Measurements from ENCODE around the gene CRADD. TPM values are rescaled to one million over a fixed set of nuclear protein-coding genes. Genes with fewer than 3 reads are reported as not detected.
"Not testable (repeated sequence)": the region's sequence is repeated elsewhere in the genome, so short reads cannot be mapped to it uniquely, and the experiment has no call there.

The CRADD gene
- total RNA-seq, 5 donors from 2014 or later (not counting 1 experiment from before 2014, with no cell fraction given), result 11.2 to 19.3 (median 12.3) TPM

- Mint-ChIP-seq H3K9me3 (no peaks in the 10 kb centered on the region), H3K4me3 (no peak overlapping the region), H3K27me3 (no peaks in the 10 kb centered on the region), H3K4me1 (peaks cover 14 to 21% (median 18%) of the 10 kb centered on the region in 3 donors), H3K36me3 (peaks cover 3% of the 10 kb centered on the region), H3K27ac (no peak overlapping the region)
- ChIA-PET CTCF (no interaction called here), POLR2A (no interaction called here)
- Histone ChIP-seq H3K4me3 (ENCODE audit: control insufficient read depth in 1 of 2, extremely low read depth in 1 of 2, low read length in 1 of 2) (no peak overlapping the region), H3K27me3 (replicated peaks in 1 of 2; ENCODE audit: control insufficient read depth in 2 of 2, extremely low read depth in 1 of 2, insufficient read depth in 2 of 2, low read length in 1 of 2) (no peaks in the 10 kb centered on the region), H3K4me1 (ENCODE audit: control insufficient read depth in 1 of 2, extremely low read depth in 1 of 2, insufficient read depth in 2 of 2, low read length in 2 of 2) (peaks cover 0 to 14% of the 10 kb centered on the region in 2 experiments), H3K9me3 (no peaks in the 10 kb centered on the region), H3K36me3 (ENCODE audit: control insufficient read depth in 2 of 2, extremely low read depth in 1 of 2, insufficient read depth in 1 of 2, low read length in 1 of 2) (no peaks in the 10 kb centered on the region), H3K27ac (ENCODE audit: low read length) (no peak overlapping the region)
- DNase-seq, result no peak
- ATAC-seq (replicated peaks in 1 of 4), result no peak
Measured at GRCh38 chr12:93793983-93794382, 116.8 kb downstream of the CRADD start.

- H3K4me3 ChIP-seq (ENCODE audit: control insufficient read depth in 1 of 2, extremely low read depth in 1 of 2, low read length in 1 of 2), result no peak overlapping the region
- Mint-ChIP-seq H3K9me3 (no peaks in the 10 kb centered on the region), H3K4me1 (peaks cover 7 to 13% (median 11%) of the 10 kb centered on the region in 3 donors), H3K36me3 (peaks cover 4% of the 10 kb centered on the region), H3K4me3 (no peak overlapping the region), H3K27ac (no peak overlapping the region), H3K27me3 (no peaks in the 10 kb centered on the region)
- H3K4me1 ChIP-seq (ENCODE audit: control insufficient read depth in 1 of 2, extremely low read depth in 1 of 2, insufficient read depth in 2 of 2, low read length in 2 of 2), result peaks cover 0 to 7% of the 10 kb centered on the region in 2 experiments
- no peaks in the 10 kb centered on the region for H3K9me3 ChIP-seq
- H3K27me3 ChIP-seq (replicated peaks in 1 of 2; ENCODE audit: control insufficient read depth in 2 of 2, extremely low read depth in 1 of 2, insufficient read depth in 2 of 2, low read length in 1 of 2), result no peaks in the 10 kb centered on the region
- POLR2A ChIA-PET, result no interaction called here
- ATAC-seq (replicated peaks in 1 of 4) (no peak), DNase-seq (no peak)
- no peaks in the 10 kb centered on the region for H3K36me3 ChIP-seq (ENCODE audit: control insufficient read depth in 2 of 2, extremely low read depth in 1 of 2, insufficient read depth in 1 of 2, low read length in 1 of 2)
- H3K27ac ChIP-seq (ENCODE audit: low read length), result no peak overlapping the region
- CTCF ChIA-PET, result no interaction called here
- 100% methylated on average over 1 of the region's 2 CpGs for WGBS (ENCODE audit: insufficient coverage)
Measured at GRCh38 chr12:93794738-93795137, 117.6 kb downstream of the CRADD start.

- 100% methylated on average over 2 of the region's 3 CpGs for WGBS (ENCODE audit: insufficient coverage)
- no peak overlapping the region for H3K27ac Mint-ChIP-seq
- no peak for ATAC-seq (replicated peaks in 1 of 4)
- no peaks in the 10 kb centered on the region for H3K27me3 Mint-ChIP-seq
- DNase-seq, result no peak
- ChIA-PET POLR2A (interaction anchor here in 1 of 2 donors (0.6 to 0.7 kb wide), 2 partner anchors 58 to 279 kb away, joined by 4 read pairs; no protein-coding TSS in a partner anchor), CTCF (interaction anchor here (0.6 to 1.6 kb wide), 3 partner anchors 306 to 414 kb away, joined by 3 to 5 read pairs (median 5); no protein-coding TSS in a partner anchor)
- no peak overlapping the region for H3K4me3 ChIP-seq (ENCODE audit: control insufficient read depth in 1 of 2, extremely low read depth in 1 of 2, low read length in 1 of 2)
- H3K4me1 Mint-ChIP-seq, result peaks cover 3 to 9% (median 8%) of the 10 kb centered on the region in 3 donors
- H3K36me3 Mint-ChIP-seq, result peaks cover 8% of the 10 kb centered on the region
- H3K27me3 ChIP-seq (replicated peaks in 1 of 2; ENCODE audit: control insufficient read depth in 2 of 2, extremely low read depth in 1 of 2, insufficient read depth in 2 of 2, low read length in 1 of 2), result no peaks in the 10 kb centered on the region
- no peaks in the 10 kb centered on the region for H3K36me3 ChIP-seq (ENCODE audit: control insufficient read depth in 2 of 2, extremely low read depth in 1 of 2, insufficient read depth in 1 of 2, low read length in 1 of 2)
- H3K9me3 Mint-ChIP-seq, result no peaks in the 10 kb centered on the region
- H3K4me1 ChIP-seq (ENCODE audit: control insufficient read depth in 1 of 2, extremely low read depth in 1 of 2, insufficient read depth in 2 of 2, low read length in 2 of 2), result peaks cover 0 to 4% of the 10 kb centered on the region in 2 experiments
- H3K27ac ChIP-seq (ENCODE audit: low read length), result no peak overlapping the region
- no peaks in the 10 kb centered on the region for H3K9me3 ChIP-seq
- no peak overlapping the region for H3K4me3 Mint-ChIP-seq
Measured at GRCh38 chr12:93795352-93795751, 118.2 kb downstream of the CRADD start.

- DNase-seq, result no peak
- H3K27me3 ChIP-seq (replicated peaks in 1 of 2; ENCODE audit: control insufficient read depth in 2 of 2, extremely low read depth in 1 of 2, insufficient read depth in 2 of 2, low read length in 1 of 2), result no peaks in the 10 kb centered on the region
- no peaks in the 10 kb centered on the region for H3K9me3 Mint-ChIP-seq
- WGBS (ENCODE audit: insufficient coverage), result 82% methylated on average over 4 of the region's 5 CpGs
- no peaks in the 10 kb centered on the region for H3K36me3 ChIP-seq (ENCODE audit: control insufficient read depth in 2 of 2, extremely low read depth in 1 of 2, insufficient read depth in 1 of 2, low read length in 1 of 2)
- ChIA-PET CTCF (interaction anchor here in 1 of 2 donors (1.6 kb wide), 1 partner anchor 305 kb away, joined by 5 read pairs; no protein-coding TSS in a partner anchor), POLR2A (interaction anchor here in 1 of 2 donors (0.6 kb wide), 1 partner anchor 101 kb away, joined by 3 read pairs; no protein-coding TSS in a partner anchor)
- no peaks in the 10 kb centered on the region for H3K27me3 Mint-ChIP-seq
- peaks cover 9% of the 10 kb centered on the region for H3K36me3 Mint-ChIP-seq
- no peak overlapping the region for H3K4me3 ChIP-seq (ENCODE audit: control insufficient read depth in 1 of 2, extremely low read depth in 1 of 2, low read length in 1 of 2)
- H3K27ac ChIP-seq (ENCODE audit: low read length), result no peak overlapping the region
- no peak for ATAC-seq (replicated peaks in 1 of 4)
- H3K4me1 Mint-ChIP-seq, result peaks cover 0 to 1% (median 0%) of the 10 kb centered on the region in 3 donors
- no peak overlapping the region for H3K27ac Mint-ChIP-seq
- H3K4me3 Mint-ChIP-seq, result no peak overlapping the region
- no peaks in the 10 kb centered on the region for H3K4me1 ChIP-seq (ENCODE audit: control insufficient read depth in 1 of 2, extremely low read depth in 1 of 2, insufficient read depth in 2 of 2, low read length in 2 of 2)
- no peaks in the 10 kb centered on the region for H3K9me3 ChIP-seq
Measured at GRCh38 chr12:93796729-93797128, 119.6 kb downstream of the CRADD start.

- CTCF ChIA-PET, result no interaction called here
- no peak overlapping the region for H3K27ac ChIP-seq (ENCODE audit: low read length)
- DNase-seq, result no peak
- H3K9me3 Mint-ChIP-seq, result no peaks in the 10 kb centered on the region
- H3K4me3 Mint-ChIP-seq, result no peak overlapping the region
- no peaks in the 10 kb centered on the region for H3K4me1 ChIP-seq (ENCODE audit: control insufficient read depth in 1 of 2, extremely low read depth in 1 of 2, insufficient read depth in 2 of 2, low read length in 2 of 2)
- H3K36me3 Mint-ChIP-seq, result peaks cover 9% of the 10 kb centered on the region
- H3K27me3 ChIP-seq (replicated peaks in 1 of 2; ENCODE audit: control insufficient read depth in 2 of 2, extremely low read depth in 1 of 2, insufficient read depth in 2 of 2, low read length in 1 of 2), result no peaks in the 10 kb centered on the region
- H3K36me3 ChIP-seq (ENCODE audit: control insufficient read depth in 2 of 2, extremely low read depth in 1 of 2, insufficient read depth in 1 of 2, low read length in 1 of 2), result no peaks in the 10 kb centered on the region
- ATAC-seq (replicated peaks in 1 of 4), result no peak
- no peaks in the 10 kb centered on the region for H3K27me3 Mint-ChIP-seq
- no peak overlapping the region for H3K27ac Mint-ChIP-seq
- H3K9me3 ChIP-seq, result no peaks in the 10 kb centered on the region
- WGBS (ENCODE audit: insufficient coverage), result no CpG with 5 or more reads among the region's 3 CpGs
- POLR2A ChIA-PET, result no interaction called here
- H3K4me3 ChIP-seq (ENCODE audit: control insufficient read depth in 1 of 2, extremely low read depth in 1 of 2, low read length in 1 of 2), result no peak overlapping the region
- H3K4me1 Mint-ChIP-seq, result peaks cover 1 to 12% (median 10%) of the 10 kb centered on the region in 3 donors
Measured at GRCh38 chr12:93798279-93799151, 121.3 kb downstream of the CRADD start.

GRCh38 chr12:93801666-93802065, 124.5 kb downstream of the CRADD start:
- CTCF ChIA-PET, result interaction anchor here in 1 of 2 donors (1.2 kb wide), 1 partner anchor 299 kb away, joined by 4 read pairs; no protein-coding TSS in a partner anchor
- POLR2A ChIA-PET; H3K9me3 Mint-ChIP-seq; H3K27me3 Mint-ChIP-seq; H3K36me3 ChIP-seq (ENCODE audit: control insufficient read depth in 2 of 2, extremely low read depth in 1 of 2, insufficient read depth in 1 of 2, low read length in 1 of 2); ATAC-seq (replicated peaks in 1 of 4); H3K4me3 Mint-ChIP-seq; H3K4me1 ChIP-seq (ENCODE audit: control insufficient read depth in 1 of 2, extremely low read depth in 1 of 2, insufficient read depth in 2 of 2, low read length in 2 of 2); H3K27ac ChIP-seq (ENCODE audit: low read length); H3K4me3 ChIP-seq (ENCODE audit: control insufficient read depth in 1 of 2, extremely low read depth in 1 of 2, low read length in 1 of 2); H3K27me3 ChIP-seq (replicated peaks in 1 of 2; ENCODE audit: control insufficient read depth in 2 of 2, extremely low read depth in 1 of 2, insufficient read depth in 2 of 2, low read length in 1 of 2); H3K27ac Mint-ChIP-seq; H3K9me3 ChIP-seq; DNase-seq: not testable (repeated sequence)
- WGBS (ENCODE audit: insufficient coverage), result no CpG with 5 or more reads among the region's 2 CpGs
- peaks cover 12% of the 10 kb centered on the region for H3K36me3 Mint-ChIP-seq
- H3K4me1 Mint-ChIP-seq, result peaks cover 5 to 15% (median 14%) of the 10 kb centered on the region in 3 donors

Measured in T-cell (primary cell).